Measurements from ENCODE around the gene NBAS.

NBAS gene

DNA sequence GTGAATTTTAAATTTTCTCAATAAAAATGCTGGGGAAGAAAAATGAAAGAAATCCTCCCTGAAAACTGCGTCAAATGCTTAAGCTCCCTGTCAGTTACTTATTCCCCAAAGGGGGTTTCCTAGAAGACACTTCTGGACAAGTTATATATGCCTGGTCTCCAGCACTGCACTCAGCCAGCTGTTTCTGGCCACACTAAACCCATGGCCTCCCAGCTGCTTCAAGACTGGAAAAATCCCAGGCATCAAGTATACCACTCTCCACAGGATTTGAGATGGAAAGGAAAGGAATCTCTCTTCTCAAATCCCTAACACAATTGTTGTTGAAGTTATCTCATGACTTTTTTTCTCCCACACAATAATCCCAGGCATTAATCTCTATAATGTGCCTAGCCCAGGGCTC lies 245.7 kb downstream of the NBAS start:
- no peak overlapping the region for H3K4me3 ChIP-seq
- TF ChIP-seq, protein P1, sequence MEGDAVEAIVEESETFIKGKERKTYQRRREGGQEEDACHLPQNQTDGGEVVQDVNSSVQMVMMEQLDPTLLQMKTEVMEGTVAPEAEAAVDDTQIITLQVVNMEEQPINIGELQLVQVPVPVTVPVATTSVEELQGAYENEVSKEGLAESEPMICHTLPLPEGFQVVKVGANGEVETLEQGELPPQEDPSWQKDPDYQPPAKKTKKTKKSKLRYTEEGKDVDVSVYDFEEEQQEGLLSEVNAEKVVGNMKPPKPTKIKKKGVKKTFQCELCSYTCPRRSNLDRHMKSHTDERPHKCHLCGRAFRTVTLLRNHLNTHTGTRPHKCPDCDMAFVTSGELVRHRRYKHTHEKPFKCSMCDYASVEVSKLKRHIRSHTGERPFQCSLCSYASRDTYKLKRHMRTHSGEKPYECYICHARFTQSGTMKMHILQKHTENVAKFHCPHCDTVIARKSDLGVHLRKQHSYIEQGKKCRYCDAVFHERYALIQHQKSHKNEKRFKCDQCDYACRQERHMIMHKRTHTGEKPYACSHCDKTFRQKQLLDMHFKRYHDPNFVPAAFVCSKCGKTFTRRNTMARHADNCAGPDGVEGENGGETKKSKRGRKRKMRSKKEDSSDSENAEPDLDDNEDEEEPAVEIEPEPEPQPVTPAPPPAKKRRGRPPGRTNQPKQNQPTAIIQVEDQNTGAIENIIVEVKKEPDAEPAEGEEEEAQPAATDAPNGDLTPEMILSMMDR (IDR thresholded peaks at IDR 0.05): no peak
- no peaks in the 10 kb centered on the region for H3K27me3 ChIP-seq
- no peaks in the 10 kb centered on the region for H3K4me1 ChIP-seq
- no peak for DNase-seq
- no peak overlapping the region for H3K27ac ChIP-seq
- peaks cover 4 to 17% (median 12%) of the 10 kb centered on the region in 3 donors for H3K36me3 ChIP-seq
- intact Hi-C loops (cut with DNase I; ENCODE audit: low total_unique reads): no loop called here
- H3K9me3 ChIP-seq: no peaks in the 10 kb centered on the region

DNA sequence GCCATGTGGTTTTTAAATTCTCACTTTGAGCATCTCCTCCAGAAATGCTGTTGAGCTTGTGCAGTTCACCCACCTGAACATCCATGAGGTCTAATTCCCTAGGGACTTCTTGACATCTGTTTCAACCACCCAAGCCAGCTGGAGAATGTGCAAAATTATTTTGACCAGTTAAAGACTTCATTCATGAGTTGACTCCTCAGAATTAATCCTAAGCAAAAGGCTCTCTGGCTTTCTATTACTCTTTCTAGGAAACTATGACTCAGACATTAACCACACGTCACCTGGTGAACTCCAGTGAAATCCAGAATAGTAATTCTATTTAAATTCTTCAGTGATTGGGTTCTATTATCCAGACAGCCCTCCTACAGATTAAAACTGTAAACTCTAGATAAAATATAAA lies 247.5 kb downstream of the NBAS start:
- no peaks in the 10 kb centered on the region for H3K9me3 ChIP-seq

DNA sequence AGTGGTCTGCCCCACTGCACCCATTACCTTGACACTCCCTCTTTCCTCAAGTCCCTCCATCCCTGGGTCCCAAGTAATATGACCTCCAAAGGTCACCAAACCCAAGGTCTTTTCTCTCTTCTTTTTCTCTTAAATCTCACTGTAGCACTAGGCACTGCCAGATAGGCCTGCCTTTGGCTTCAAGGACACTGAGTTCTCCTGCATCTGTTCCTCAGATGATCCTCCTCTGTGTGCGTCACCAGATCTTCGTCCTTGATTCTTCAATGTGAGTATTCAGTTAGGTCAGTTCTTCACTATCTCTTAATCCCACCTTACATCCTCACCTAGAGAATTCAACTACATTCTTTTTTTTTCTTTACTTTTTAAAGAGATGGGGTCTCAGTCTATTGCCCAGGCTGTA lies 249.2 kb downstream of the NBAS start:
- intact Hi-C loops (cut with DNase I; ENCODE audit: low total_unique reads): no loop called here
- Histone ChIP-seq H3K27ac (no peak overlapping the region), H3K9me3 (no peaks in the 10 kb centered on the region), H3K4me3 (no peak overlapping the region), H3K36me3 (peaks cover 12 to 22% (median 16%) of the 10 kb centered on the region in 3 donors), H3K27me3 (no peaks in the 10 kb centered on the region), H3K4me1 (no peaks in the 10 kb centered on the region)
- TF ChIP-seq, protein P1 (IDR thresholded peaks at IDR 0.05): no peak
- no peak for DNase-seq

More for the DNA sequence above, 247.5 kb downstream of the NBAS start:
- H3K27me3 ChIP-seq: no peaks in the 10 kb centered on the region
- no peak for DNase-seq
- TF ChIP-seq, protein P1 (IDR thresholded peaks at IDR 0.05): no peak
- H3K4me1 ChIP-seq: no peaks in the 10 kb centered on the region
- H3K27ac ChIP-seq: no peak overlapping the region
- no peak overlapping the region for H3K4me3 ChIP-seq
- H3K36me3 ChIP-seq: peaks cover 0 to 17% (median 12%) of the 10 kb centered on the region in 3 donors
- intact Hi-C loops (cut with DNase I; ENCODE audit: low total_unique reads): no loop called here

DNA sequence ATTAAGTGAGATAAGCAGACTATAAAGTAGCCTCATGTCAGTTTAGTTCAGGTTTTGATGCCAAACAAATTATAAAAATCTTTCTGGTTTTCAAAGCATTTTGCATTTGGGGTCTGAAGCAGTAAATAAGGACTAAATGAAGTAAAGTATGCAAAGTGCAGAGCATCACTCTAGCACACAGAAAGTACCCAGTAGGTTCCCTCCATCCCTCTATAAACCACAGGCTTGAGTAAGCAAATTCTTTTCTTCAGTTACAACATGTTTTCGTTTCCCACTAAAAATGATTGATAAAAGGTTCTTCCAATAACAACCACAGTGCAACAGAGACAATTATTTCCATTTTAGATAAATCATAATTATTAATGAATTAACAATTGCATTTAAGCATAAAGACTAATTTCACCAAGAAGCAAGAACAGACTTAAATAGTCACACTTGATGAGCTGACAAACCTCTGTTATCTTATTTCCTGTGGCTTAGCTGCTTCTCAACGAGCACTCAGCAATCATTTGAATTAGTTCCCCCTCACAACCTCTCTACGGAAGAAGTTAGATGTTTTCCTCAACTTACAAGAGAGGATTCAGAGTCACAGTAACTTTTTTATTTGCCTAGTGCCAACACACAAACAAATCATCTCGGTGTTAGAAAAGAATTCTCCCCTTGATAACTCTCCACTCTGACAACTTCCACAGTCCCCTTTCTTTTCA lies 249.8 kb downstream of the NBAS start:
- no peaks in the 10 kb centered on the region for H3K9me3 ChIP-seq
- intact Hi-C loops (cut with DNase I; ENCODE audit: low total_unique reads): no loop called here
- H3K36me3 ChIP-seq: peaks cover 16 to 20% (median 17%) of the 10 kb centered on the region in 3 donors
- no peak overlapping the region for H3K4me3 ChIP-seq
- no peaks in the 10 kb centered on the region for H3K4me1 ChIP-seq
- H3K27ac ChIP-seq: no peak overlapping the region
- TF ChIP-seq, protein P1 (IDR thresholded peaks at IDR 0.05): no peak
- DNase-seq: no peak
- H3K27me3 ChIP-seq: no peaks in the 10 kb centered on the region

DNA sequence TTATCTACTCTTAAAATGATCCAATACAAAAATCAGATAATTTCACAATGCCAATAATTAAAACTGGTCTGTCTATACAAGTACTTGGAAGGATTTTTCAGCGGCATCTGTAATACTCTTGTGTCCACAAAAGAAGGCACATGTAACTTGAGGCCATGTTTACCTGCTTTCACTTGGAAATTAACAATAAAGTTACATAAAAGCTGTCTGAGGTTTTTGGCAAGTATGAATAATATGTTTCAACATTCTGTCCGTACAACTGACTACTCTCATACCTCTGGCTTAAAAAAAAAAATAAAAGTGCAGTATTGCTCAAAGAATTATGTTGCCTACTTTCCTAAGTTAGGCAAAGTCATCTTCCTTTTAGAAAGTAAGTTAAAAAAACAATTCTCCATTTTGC lies 253.6 kb downstream of the NBAS start:
- no peak for DNase-seq
- intact Hi-C loops (cut with DNase I; ENCODE audit: low total_unique reads): no loop called here
- no peak overlapping the region for H3K4me3 ChIP-seq
- peaks cover 34 to 52% (median 41%) of the 10 kb centered on the region in 3 donors for H3K36me3 ChIP-seq
- no peaks in the 10 kb centered on the region for H3K27me3 ChIP-seq
- no peaks in the 10 kb centered on the region for H3K9me3 ChIP-seq
- H3K4me1 ChIP-seq: no peaks in the 10 kb centered on the region
- no peak overlapping the region for H3K27ac ChIP-seq
- TF ChIP-seq, protein P1 (IDR thresholded peaks at IDR 0.05): no peak

Data from tibial artery (tissue), 4 donors.